Activated CD4-positive, CD25-positive, alpha-beta regulatory T cell treated with anti-CD3 and anti-CD28 coated beads, Interleukin-2, amount 50 U/mL, for 16 hours (primary cell): ENCODE data around the gene SLC15A3.
A peak's percentile ranks its signal among the peaks of the same experiment; 100 is the strongest.
"Not testable (repeated sequence)": the region's sequence is repeated elsewhere in the genome, so short reads cannot be mapped to it uniquely, and the experiment has no call there.

Experiments
- DNase-seq: peaks from one replicate; pipeline ENCODE4 v3.0.0-alpha.2; 2020; ENCODE audit warnings: low read depth, low spot score

The SLC15A3 gene

DNA sequence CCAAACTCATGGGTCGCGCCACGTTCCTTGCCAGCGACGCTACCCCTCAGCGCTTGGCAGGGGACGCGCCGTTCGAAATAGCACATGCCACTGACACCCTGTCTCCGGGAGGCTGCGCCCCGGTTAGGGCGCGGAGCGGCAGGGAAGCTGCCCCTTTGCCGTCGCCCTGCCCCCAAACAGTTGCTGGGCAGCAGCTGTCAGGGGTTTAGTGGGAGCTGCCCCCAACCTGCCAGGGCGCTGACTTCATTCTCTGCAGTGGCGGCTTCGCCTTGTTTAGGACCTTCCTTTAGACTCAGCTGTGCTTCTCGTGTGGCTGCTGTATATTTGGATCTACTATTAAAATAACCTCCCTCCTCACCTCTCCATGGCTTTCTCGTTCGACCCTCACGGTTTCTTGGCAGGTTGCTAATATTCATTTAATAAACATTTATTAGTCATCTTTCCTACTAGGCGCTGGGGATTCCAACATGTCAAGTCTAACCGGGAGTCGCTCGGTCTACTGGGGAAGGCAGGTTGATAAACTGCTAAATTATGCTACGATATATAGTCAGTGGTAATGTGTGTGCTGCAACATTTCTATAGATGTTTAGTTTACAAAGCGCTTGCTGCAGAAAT lies 37.2 kb downstream of the SLC15A3 start:
- DNase-seq: no peak

DNA sequence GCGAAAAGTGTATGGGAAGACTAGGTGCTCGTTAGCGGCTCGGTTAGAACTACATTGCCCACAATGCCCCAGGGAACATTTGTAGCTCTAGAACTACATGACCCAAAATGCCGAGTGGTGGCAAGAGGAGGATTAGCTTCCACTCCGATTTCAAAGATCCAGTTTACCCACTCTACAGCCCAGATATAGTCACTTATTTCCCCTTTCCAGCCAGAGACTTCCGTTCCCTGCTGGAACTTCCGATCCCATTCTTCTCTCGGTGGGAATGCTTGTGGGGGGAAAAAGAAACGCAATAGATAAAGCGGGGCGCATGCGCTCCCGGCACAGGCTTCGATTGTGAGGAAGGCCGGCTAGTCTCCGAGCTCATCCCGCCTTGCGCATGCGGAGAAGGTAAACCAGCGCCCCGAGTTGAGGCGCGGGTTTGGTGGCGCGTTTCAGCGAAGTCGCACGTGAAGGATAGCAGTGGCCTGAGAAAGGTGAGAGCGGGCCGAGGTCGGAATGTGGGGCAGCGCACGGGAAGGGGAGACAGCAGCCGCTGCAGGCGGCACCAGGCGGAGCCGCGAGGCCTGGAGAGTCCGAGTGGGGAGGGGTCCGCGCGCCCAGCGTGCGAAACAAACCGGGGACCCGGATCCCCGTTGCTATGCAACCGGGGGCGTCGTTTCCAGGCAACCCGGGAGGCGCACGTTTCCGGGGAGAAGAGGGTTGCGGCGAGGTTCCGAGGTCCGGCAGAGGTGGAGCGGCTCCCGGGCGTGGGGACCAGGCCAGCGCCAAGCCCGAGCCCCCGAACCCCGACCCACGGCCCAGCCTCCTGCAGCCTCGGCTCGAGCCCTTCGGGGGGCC lies 38.0 kb downstream of the SLC15A3 start, which contains the start of gene TMEM109:
TMEM109 (plus strand) TSS at position 366 of the 840 bp plus-strand sequence. CDS start 5,536 bp downstream, outside the sequence.
- peak; percentile 77 for DNase-seq

DNA sequence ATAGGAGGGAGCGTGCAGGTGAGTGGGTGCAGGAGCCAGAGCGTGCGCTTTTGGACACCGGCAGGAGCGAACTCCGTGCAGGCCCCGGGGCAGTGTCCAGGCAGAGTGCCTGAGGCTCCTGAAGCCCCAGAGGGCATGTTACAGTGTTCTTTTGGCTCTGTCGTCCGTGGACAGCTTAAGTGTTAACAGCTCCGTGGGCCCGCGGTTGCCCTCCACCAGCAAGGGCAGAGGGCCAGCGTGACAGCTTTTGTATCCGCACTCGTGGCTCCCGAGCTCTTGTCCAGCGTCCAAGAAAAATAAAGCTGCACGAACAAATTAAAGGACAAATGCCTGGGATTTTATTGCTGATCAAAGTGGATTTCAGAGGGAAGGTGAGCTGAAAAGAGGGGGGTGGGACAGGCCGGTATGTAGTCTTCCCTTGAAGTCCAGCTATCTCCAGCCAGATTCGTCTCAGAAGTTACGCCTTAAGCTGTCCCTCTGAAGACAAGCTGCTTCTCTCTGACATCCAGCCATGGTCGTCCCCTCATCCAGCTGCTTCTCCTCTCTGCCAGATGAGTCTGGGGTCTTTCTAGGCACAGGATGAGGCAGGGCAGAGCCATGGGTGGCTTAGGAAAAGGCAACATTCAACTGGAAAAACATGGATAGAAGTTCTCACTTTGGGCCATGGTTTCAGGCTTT lies 39.0 kb downstream of the SLC15A3 start:
- no peak for DNase-seq

DNA sequence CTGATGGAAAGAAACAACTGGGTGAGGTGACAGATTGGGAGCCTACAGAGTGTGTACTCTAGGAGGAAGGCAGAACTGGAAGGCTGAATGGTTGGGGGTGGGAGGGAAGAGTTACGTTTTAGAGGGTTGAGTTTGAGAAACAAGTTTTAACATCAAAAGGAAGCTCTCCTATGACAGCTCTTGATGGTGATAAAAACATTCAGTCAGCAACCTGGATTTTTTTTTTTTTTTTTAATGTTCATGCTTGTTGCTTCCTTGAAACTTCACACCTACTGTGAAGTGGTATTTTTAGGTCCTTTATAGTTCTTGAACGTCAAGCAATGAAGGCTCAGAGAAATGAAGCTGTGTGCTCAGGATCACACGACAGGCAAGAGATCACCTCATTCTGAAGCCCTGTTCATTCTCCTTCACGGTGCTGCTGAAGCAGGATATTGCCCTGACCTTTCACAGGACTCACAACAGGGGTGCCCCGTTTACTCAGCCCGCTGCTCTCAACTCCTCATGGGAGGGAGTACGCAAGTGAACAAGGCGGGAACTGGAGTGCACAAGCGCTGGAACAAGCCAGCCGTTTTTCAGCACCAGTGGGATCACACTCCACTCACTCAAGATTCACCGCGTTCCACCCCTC lies 39.6 kb downstream of the SLC15A3 start:
- DNase-seq: no peak

DNA sequence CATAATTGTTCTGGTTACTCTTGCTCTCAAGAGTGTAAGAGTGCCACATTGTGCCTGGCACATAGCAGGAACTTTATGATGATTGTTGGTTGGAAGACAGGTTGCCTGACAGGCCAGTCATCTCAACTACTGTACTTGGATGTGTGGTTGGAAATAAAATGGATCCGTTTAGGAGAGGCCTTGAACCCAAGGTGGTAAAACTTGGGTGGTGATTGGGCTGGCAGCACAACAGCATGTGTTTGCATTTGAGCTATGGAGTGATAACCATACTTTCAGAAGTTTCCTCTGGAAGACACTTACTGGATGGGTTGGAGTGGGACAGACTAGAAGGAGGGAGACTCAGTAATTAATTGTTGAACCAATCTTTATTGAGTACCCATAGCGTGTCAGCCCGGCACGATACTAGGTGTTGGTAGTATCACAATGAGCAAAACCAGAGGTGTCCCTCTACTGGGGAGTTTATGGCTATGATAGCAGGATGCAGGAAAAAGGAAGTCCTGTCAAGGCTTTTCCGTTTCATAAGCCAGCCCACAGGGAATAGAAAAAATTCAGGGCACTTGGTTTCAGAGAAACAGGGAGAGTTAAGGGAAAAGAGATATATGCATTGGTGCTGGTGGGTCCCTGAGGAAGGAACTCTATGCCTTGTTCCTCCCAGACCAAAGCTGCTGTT lies 41.1 kb downstream of the SLC15A3 start:
- DNase-seq: no peak

DNA sequence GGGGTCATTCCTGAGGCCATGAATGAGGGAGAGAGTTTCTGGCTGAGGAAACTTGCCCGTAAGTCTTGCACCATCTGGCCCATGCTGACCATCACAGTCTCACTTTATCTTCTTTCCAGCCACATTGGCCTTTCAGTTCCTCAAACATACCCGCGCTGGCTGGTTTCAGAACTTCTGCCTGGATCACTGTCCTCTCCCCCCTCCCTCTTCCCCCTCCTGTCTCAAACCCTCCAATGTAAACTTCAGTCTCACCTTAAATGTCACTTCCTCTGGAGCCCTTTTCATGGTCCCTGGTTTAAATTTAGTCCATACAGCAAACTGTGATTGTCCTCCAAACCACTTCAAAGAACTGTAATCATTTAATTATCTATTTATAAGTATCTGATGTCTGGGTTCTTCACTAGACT lies 41.7 kb downstream of the SLC15A3 start:
- DNase-seq: no peak

DNA sequence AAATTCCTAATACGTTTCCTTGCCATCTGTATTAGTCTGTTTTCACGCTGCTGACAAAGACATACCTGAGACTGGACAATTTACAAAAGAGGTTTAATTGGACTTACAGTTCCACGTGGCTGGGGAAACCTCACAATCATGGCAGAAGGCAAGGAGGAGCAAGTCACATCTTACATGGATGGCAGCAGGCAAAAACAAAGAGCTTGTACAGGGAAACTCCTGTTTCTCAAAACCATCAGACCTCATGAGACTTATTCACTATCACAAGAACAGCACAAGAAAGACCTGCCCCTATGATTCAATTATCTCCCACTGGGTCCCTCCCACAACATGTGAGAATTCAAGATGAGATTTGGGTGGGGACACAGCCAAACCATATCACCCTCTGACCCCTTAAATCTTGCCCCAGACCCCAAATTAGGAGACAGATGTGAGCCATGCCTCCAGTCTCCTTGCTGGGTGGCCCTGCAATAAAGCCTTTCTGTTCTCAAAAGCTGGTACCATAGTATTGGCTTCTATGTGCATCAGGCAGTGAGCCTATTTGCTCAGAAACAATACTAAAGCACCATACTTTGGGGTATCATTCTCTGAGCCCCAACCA lies 42.2 kb downstream of the SLC15A3 start:
- DNase-seq: not testable (repeated sequence)

DNA sequence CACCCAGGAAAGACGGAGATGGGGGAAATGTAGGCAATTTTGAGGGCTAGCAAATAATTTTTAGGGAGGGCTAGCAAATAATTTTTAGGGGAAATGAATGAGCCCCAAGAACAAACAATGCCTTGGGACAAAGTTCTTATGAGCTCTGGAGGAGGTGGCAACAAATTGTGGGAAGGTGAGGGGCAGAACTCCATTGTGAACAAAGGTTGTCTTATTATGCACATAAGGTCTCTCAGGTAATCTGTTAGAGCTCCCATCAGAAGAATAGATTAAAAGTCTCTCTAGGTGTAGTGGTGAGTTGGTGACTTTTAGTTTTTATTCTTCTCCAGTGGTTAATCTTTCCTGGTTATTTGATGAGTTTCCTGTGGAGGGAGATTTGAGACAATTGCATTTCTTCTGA lies 43.2 kb downstream of the SLC15A3 start:
- DNase-seq: no peak

DNA sequence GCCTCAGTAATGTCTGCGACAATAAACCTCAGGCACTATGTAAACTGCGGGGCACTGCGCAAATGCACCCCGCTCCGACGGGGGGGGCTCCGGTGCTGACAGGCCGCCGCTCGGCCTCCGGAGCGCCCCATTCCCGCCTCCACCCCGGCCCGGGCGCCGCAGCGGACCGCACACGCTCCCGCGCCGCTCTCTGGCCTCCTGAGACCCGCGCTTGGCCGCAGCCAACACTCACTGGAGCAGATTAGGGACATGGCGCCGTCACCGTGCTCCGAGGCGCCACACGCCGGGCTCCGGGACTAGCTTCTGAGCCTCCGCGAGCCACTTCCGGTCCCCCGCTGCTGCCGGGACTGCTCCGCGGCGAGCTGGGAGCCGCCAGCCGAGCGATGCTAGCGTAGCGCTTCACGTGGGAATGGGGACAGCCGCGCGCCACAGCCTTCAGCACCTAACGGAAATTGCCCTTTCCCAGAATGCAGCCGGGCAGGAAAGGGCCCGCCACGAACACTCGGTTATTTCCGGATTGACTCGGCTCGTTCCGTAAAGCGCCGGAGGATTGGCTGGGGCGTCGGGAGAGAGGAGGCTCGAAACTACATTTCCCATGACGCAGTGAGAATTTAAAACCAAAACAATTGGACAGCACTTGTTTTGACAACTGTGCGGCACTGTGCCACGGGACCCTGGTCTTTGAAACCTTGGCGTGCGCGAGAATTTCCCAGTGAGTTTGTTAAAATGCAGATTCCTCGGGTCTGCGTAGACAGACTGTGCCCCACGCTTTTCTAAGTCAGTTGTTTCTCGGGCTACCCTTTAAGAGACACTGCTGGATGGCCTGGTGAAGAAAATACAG lies 45.6 kb downstream of the SLC15A3 start, which contains the start of gene PRPF19:
PRPF19 (minus strand) TSS at position 454 of the 841 bp plus-strand sequence; CDS start at position 251, 203 bp downstream.
- DNase-seq: peak; percentile 98

DNA sequence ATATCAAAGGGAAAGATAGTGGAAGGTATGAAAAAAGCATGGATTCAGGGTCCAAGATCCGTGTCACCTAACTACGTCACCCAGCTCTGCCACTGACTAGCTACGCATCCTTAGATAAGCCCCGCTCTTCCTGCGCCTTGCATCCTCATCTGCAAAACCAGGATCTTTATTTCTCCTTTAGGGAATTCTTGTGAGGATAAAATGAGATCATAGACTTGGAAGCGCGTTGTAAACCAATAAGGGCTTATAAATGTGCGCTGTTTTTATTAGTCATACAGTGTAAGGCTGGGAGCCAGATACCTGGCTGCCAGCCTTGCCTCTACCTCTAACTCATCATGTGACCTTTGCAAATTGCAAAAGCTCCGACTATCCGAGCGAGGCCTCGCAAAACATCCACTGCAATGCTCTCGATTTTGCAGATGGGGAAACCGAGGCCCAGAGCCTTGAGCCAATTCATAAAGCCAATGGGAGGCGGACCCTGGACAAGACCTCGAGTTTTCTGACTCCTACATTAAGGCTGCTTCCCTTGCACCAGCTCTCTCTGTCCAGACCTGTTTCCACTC lies 46.3 kb downstream of the SLC15A3 start:
- no peak for DNase-seq

DNA sequence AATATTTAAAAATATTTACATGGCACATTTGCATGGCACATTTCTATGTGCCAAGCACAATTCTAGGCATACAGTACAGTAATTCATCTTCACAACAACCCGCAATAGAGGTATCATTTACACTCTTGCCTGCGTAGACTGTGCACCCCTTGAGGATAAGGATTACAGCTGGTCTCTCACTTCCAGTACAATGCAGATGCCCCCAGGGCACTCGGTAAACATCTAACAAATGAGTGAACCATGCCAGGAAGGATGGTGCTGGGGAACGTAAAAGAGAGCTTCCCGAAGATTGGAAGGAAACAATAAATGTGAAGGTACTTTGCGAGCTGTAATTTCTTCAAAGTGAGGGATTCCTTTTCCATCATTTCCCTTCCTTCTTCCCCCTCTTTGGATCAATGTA lies 46.9 kb downstream of the SLC15A3 start:
- DNase-seq: no peak

DNA sequence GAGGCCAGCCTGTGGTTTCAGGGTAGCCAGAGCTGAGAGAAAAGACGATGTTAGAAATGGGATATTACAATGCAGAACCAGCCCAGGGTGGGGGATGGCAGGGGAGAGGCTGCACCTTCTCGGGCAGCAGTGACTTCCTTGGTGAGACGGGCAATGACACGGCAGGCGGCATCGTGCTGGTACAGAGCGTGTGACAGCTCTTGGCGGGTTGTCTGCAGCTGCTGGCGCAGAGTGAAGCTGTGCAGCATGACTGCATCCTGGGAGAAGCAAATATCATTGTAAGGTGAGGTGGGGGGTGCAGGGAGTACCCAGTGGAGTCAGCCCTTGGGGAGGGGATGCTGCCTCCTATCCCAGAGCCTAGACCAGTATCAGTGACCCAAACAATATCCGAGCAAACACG lies 49.4 kb downstream of the SLC15A3 start:
- DNase-seq: no peak

DNA sequence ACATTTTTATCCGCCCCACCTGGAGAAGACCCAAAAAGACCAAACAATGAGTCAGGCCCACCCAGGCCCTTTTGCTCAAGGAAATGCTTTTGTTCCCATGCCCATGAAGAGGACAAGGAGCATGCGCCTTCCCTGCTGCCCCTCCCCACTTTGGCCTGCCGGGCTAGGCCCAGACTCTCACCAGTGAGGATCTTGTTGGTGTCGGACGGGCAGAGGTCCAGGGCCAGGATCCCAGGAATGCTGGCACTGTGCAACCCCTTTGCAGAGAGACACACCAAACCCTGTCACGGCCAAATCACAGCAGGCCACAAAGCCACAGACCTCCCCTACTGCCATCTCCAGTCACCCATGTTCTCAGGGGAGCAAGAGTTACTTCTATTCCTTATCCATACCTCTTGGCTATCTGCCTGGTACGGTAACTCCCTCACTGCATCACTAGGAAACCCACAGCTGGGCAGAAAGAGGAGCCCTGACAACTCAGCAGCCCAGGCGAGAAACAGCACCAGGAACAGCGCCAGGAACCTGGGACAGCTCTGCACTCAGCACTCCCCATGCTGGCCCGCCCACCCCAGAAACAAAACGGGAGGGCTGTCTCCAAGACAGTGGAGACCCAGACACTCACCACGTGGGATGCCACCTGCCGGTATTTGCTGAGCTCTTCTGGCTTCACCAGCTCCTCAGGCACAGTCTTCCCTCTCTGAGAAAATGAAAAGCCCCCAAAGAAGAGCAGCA lies 51.1 kb downstream of the SLC15A3 start:
- DNase-seq: no peak

DNA sequence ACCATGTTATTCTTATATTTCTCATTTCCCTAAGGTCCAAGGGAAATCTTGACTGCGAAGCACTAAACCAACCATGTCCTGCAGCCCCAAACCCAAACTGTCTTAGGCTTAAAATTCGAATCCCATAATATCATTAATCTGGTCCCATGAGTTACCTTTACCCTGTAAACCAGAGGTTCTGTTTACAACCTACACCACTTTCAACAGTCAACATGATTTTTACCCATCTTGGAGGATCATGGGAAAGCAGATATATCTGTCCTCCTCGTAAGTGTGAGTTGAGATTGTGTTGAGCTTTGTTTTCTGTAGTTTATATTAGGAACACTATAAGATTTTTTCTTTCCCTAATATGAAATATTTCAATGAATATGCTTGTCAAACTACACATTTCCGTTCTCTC lies 52.0 kb downstream of the SLC15A3 start:
- DNase-seq: no peak

DNA sequence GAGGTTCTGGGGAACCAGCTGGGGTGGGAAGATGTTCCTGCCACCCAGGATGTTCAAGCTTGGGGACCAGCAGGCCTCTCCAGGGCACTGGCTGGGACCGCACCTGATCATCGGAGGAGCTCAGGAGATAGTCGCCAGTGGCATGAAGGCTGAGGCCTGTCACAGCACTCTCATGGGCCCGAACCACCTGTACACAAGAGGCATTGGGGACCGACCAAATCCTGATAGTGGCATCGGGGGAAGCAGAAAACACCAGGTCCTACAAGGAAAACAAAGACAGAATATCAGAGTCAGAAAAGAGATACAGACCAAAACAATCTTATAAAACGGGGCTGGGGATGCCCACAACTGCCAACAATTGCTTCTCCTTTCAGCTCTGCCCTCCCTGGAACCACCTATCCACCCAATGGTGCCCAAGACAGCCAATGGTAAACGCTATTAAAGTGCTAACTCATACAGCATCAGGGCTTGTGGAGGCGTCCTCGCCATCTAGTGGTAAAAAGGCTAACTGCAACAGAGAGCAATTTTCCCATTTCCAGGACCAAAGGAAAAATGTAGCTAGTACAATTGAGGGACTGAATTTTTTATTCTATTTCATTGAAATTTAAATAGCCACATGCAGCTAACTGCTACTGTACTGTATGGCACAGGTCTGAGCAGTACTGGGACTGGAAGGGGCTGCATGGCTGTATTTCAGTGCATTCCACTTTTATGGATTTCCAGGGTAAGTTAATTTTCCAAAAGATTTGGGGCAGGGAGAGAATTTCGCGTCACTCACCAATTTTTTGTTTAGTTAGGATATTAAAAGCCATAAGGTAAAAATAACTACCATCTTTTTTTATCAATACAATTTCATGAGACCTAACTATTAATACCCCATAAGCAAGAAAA lies 52.7 kb downstream of the SLC15A3 start:
- no peak for DNase-seq

DNA sequence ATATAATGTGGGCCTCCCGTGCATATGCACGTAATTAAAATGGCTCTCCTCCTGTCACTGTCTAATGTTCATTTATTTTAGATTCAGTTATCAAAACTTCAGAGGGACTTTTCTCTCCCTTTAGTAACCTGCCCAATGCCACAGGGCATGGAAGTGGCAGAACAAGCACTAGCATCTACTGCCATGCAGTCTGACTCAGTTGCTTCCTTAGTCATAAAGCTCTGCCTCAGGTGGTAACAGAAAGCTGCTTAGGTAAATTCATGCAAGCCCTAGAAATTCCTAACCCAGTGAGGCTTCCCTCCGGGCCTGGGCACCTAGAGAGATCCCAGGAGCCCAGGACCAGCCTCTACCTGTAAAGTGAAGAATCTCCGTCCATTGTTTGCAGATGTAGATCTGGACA lies 54.5 kb downstream of the SLC15A3 start:
- no peak for DNase-seq

DNA sequence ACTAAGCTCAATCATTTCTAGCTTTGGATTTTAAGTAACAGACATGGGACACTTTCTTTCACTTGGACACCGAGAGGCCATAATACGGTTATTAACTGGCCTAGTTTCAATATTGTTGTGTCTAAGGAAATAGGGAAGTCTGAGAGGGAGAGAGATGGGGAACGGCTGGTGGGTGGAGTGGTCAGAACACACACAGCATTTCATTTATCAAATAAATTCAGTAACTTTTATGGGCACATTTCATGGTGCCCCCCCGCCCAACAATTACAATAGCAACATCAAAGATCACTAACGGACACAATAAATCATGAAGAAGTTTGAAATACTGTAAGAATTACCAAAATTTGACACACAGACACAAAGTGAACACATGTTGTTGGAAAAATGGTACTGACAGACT lies 56.3 kb downstream of the SLC15A3 start:
- no peak for DNase-seq
